HL-60 (cell line): ENCODE measurements around the gene VDAC2.

ENCODE experiments used
- CTCF ChIP-seq: IDR thresholded peaks from one replicate; pipeline ENCODE4 v1.5.1; 2011; ENCODE audit warnings: low read length, control low read depth, inconsistent platforms; ENCODE audit not compliant: insufficient read depth
- GABPA ChIP-seq: IDR thresholded peaks from 2 replicates; pipeline ENCODE4 v1.6.1; 2012; ENCODE audit warnings: low read depth
- POLR2AphosphoS5 ChIP-seq: IDR thresholded peaks from 2 replicates; pipeline ENCODE4 v1.6.1; 2012; ENCODE audit warnings: low read depth
- REST ChIP-seq: IDR thresholded peaks from 2 replicates; pipeline ENCODE4 v1.6.1; 2012; ENCODE audit warnings: low read depth; ENCODE audit not compliant: insufficient replicate concordance

GRCh38 chr10:75179657-75180177 lies 30.9 kb upstream of the VDAC2 start:
- TF ChIP-seq CTCF = no peak
- no peak for TF ChIP-seq POLR2AphosphoS5
- no peak for TF ChIP-seq REST
- TF ChIP-seq GABPA = no peak
